OCI-LY1 (cell line): ENCODE measurements around the gene SEMA4A.
"Not testable (repeated sequence)": the region's sequence is repeated elsewhere in the genome, so short reads cannot be mapped to it uniquely, and the experiment has no call there.

Source experiments
- CTCF ChIP-seq: fragments of 200-600 bp; sonication (generic), shearing (Covaris generic); IDR thresholded peaks from 2 replicates; pipeline ENCODE4 v1.5.1; 2017; ENCODE audit warnings: mild to moderate bottlenecking, antibody characterized with exemption, low read length, moderate library complexity, mixed read lengths
- EZH2 ChIP-seq: fragments of 200-600 bp; sonication (generic), shearing (Covaris generic); IDR thresholded peaks from 2 replicates; pipeline ENCODE4 v1.8.0; 2017; ENCODE audit warnings: borderline replicate concordance, mixed run types, mild to moderate bottlenecking, antibody characterized with exemption, low read length, moderate library complexity, mixed read lengths

GRCh38 chr1:156181391-156181924, 28.1 kb downstream of the SEMA4A start:
- TF ChIP-seq CTCF, EZH2: not testable (repeated sequence)
